Urinary bladder (tissue), 4 donors: ENCODE results near the gene TSEN2. TPM values are rescaled to one million over a fixed set of nuclear protein-coding genes. Genes with fewer than 3 reads are reported as not detected.

Experiments used
- DNase-seq: peaks from one replicate; pipeline ENCODE4 v3.0.0-alpha.2; 2015; ENCODE audit errors: extremely low spot score
- H3K27ac ChIP-seq: one replicate; pipeline ENCODE4 v1.5.1; 2013; ENCODE audit warnings: low read depth, mild to moderate bottlenecking, moderate library complexity
- H3K36me3 ChIP-seq: one replicate; pipeline ENCODE4 v1.6.1; 2013; ENCODE audit warnings: mild to moderate bottlenecking, moderate library complexity; ENCODE audit not compliant: insufficient read depth
- H3K4me1 ChIP-seq: one replicate; pipeline ENCODE4 v1.6.1; 2013; ENCODE audit warnings: mild to moderate bottlenecking, moderate library complexity; ENCODE audit not compliant: insufficient read depth
- H3K4me3 ChIP-seq: one replicate; pipeline ENCODE4 v1.5.1; 2013; ENCODE audit warnings: low read depth, low read length
- WGBS: extraction: QIAGEN DNeasy Blood & Tissue Kit; methylation state at CpG from one replicate; pipeline ENCODE4 v1.1.7; 2013; 5-methylcytosine and 5-hydroxymethylcytosine counted together
- polyA plus RNA-seq: library from polyadenylated mRNA; stranded (reverse); fragments of 200-250 nt; gene quantifications from one replicate; pipeline ENCODE4 v1.2.3, GENCODE V29; 2013
- small RNA-seq: library from RNA; depleted of rRNA; stranded (forward); fragments of <200 nt; gene quantifications from one replicate; pipeline ENCODE3, GENCODE V24; 2014
- total RNA-seq: library from RNA; depleted of rRNA; stranded (reverse); fragments of >200 nt; gene quantifications from one replicate; pipeline ENCODE4 v1.2.3, GENCODE V29; 2014
- donor health status: healthy with polysubstance abuse.
- donor health status: healthy.

The TSEN2 gene
- total and polyA plus RNA-seq, 2 donors: 16.4 to 35.2 TPM

GRCh38 chr3:12571986-12572385, 87.7 kb downstream of the TSEN2 start:
- no peak for DNase-seq
- H3K4me3 ChIP-seq: no peak overlapping the region
- H3K4me1 ChIP-seq: no peaks in the 10 kb centered on the region
- peaks cover 11% of the 10 kb centered on the region for H3K36me3 ChIP-seq
- H3K27ac ChIP-seq: no peak overlapping the region
- WGBS: 93% methylated on average over 11 of the region's 11 CpGs

GRCh38 chr3:12574131-12574530, 89.9 kb downstream of the TSEN2 start:
- H3K4me3 ChIP-seq: no peak overlapping the region
- H3K36me3 ChIP-seq: peaks cover 10% of the 10 kb centered on the region
- DNase-seq: no peak
- no peak overlapping the region for H3K27ac ChIP-seq
- WGBS: 94% methylated on average over 6 of the region's 6 CpGs
- no peaks in the 10 kb centered on the region for H3K4me1 ChIP-seq

GRCh38 chr3:12574661-12575060, 90.4 kb downstream of the TSEN2 start:
- 68% methylated on average over 7 of the region's 7 CpGs for WGBS
- no peak overlapping the region for H3K27ac ChIP-seq
- DNase-seq: no peak
- no peaks in the 10 kb centered on the region for H3K4me1 ChIP-seq
- no peak overlapping the region for H3K4me3 ChIP-seq
- peaks cover 10% of the 10 kb centered on the region for H3K36me3 ChIP-seq

- WGBS: 90% methylated on average over 5 of the region's 5 CpGs
- Histone ChIP-seq H3K4me1 (no peaks in the 10 kb centered on the region), H3K36me3 (peaks cover 8% of the 10 kb centered on the region), H3K27ac (no peak overlapping the region), H3K4me3 (no peak overlapping the region)
- no peak for DNase-seq
Observed at GRCh38 chr3:12577379-12577778, 93.1 kb downstream of the TSEN2 start.

GRCh38 chr3:12578742-12579141, 94.5 kb downstream of the TSEN2 start:
- WGBS: 84% methylated on average over 2 of the region's 2 CpGs
- H3K4me3 ChIP-seq: no peak overlapping the region

GRCh38 chr3:12579456-12579855, 95.2 kb downstream of the TSEN2 start:
- H3K27ac ChIP-seq: no peak overlapping the region
- H3K4me3 ChIP-seq: no peak overlapping the region
- H3K36me3 ChIP-seq: peaks cover 3% of the 10 kb centered on the region
- DNase-seq: no peak
- WGBS: 87% methylated on average over 3 of the region's 3 CpGs
- no peaks in the 10 kb centered on the region for H3K4me1 ChIP-seq

More at GRCh38 chr3:12578742-12579141, 94.5 kb downstream of the TSEN2 start:
- Histone ChIP-seq H3K27ac (no peak overlapping the region), H3K4me1 (no peaks in the 10 kb centered on the region), H3K36me3 (peaks cover 6% of the 10 kb centered on the region)
- DNase-seq: no peak

GRCh38 chr3:12579905-12580304, 95.6 kb downstream of the TSEN2 start:
- DNase-seq: no peak
- H3K4me3 ChIP-seq: no peak overlapping the region
- 59% methylated on average over 3 of the region's 3 CpGs for WGBS
- no peak overlapping the region for H3K27ac ChIP-seq
- no peaks in the 10 kb centered on the region for H3K4me1 ChIP-seq
- H3K36me3 ChIP-seq: peaks cover 3% of the 10 kb centered on the region

GRCh38 chr3:12582730-12583129, 98.5 kb downstream of the TSEN2 start:
- Histone ChIP-seq H3K4me1 (no peaks in the 10 kb centered on the region), H3K4me3 (no peak overlapping the region), H3K27ac (no peak overlapping the region), H3K36me3 (no peaks in the 10 kb centered on the region)
- no peak for DNase-seq
- WGBS: 85% methylated on average over 4 of the region's 4 CpGs

Small RNAs within 50 kb of the gene (small RNA-seq; reads per million reads assigned to genes)
- gene RF00017: not detected
- gene RNA5SP123: not detected
- gene RNU6-377P: not detected

Other genes starting within 250 kb of the TSEN2 start
- 62.9 TPM for gene PPARG, start 195.4 kb upstream of the TSEN2 start, total RNA-seq
- 18.6 TPM for gene PPARG, start 195.4 kb upstream of the TSEN2 start, polyA plus RNA-seq
- gene MKRN2OS, start 61.0 kb downstream of the TSEN2 start, total RNA-seq: not detected
- gene MKRN2OS, start 61.0 kb downstream of the TSEN2 start, polyA plus RNA-seq: 0.33 TPM
- 33.6 TPM for gene MKRN2, start 72.6 kb downstream of the TSEN2 start, total RNA-seq
- gene MKRN2, start 72.6 kb downstream of the TSEN2 start, polyA plus RNA-seq: 27.8 TPM
- 107 TPM for gene RAF1, start 179.6 kb downstream of the TSEN2 start, total RNA-seq
- gene RAF1, start 179.6 kb downstream of the TSEN2 start, polyA plus RNA-seq: 69.5 TPM